Subcutaneous adipose tissue (tissue), 4 donors: Measurements from ENCODE around the gene MICU1. TPM values are rescaled to one million over a fixed set of nuclear protein-coding genes. Genes with fewer than 3 reads are reported as not detected.

Source experiments
- CTCF ChIP-seq: fragments of 450-650 bp; IDR thresholded peaks from one replicate; pipeline ENCODE4 v1.5.1; 2016; ENCODE audit warnings: low read depth, mild to moderate bottlenecking, control low read depth, antibody characterized with exemption, moderate library complexity
- total RNA-seq, 4 donors: library from RNA; depleted of rRNA; stranded (reverse); fragments of >200 nt; gene quantifications; one replicate each; pipeline ENCODE4 v1.1.0, GENCODE V29; 2016

The MICU1 gene
- total RNA-seq, 4 donors from 2014 or later: 26.9 to 42.5 (median 34.9) TPM

- TF ChIP-seq CTCF: no peak
Measured at GRCh38 chr10:72561745-72562166, 64.1 kb downstream of the MICU1 start.

- no peak for TF ChIP-seq CTCF
Measured at GRCh38 chr10:72557362-72557761, 68.5 kb downstream of the MICU1 start.

GRCh38 chr10:72552857-72553256 is 73.0 kb downstream of the MICU1 start:
- TF ChIP-seq CTCF: no peak

- no peak for TF ChIP-seq CTCF
Measured at GRCh38 chr10:72550239-72550638, 75.6 kb downstream of the MICU1 start.

- TF ChIP-seq CTCF: no peak
Measured at GRCh38 chr10:72545546-72545945, 80.3 kb downstream of the MICU1 start.

GRCh38 chr10:72542396-72542815 is 83.5 kb downstream of the MICU1 start:
- TF ChIP-seq CTCF: no peak

GRCh38 chr10:72541337-72541736 is 84.5 kb downstream of the MICU1 start:
- TF ChIP-seq CTCF: no peak
